Fibroblast of lung (primary cell): ENCODE results near the gene MDFI.

ENCODE experiments used
- CTCF ChIP-seq, 2 donors: IDR thresholded peaks in 1 of 2; conservative IDR thresholded peaks in 1 of 2; 1 replicate in 1 of 2; 2 replicates in 1 of 2; pipeline ENCODE4 v1.5.1; 2011 to 2012; ENCODE audit warnings: low read length in 2 of 2, control low read depth in 1 of 2, inconsistent platforms in 1 of 2, low read depth in 1 of 2, mild to moderate bottlenecking in 1 of 2
- EZH2 ChIP-seq: IDR thresholded peaks from 2 replicates; pipeline ENCODE4 v1.5.1; 2012; ENCODE audit warnings: low read length, control low read depth, mild to moderate bottlenecking; ENCODE audit errors: missing control alignments

- TF ChIP-seq CTCF (conservative IDR thresholded peaks at IDR 0.05 in 1 of 2, IDR thresholded peaks at IDR 0.05 in 1 of 2; ENCODE audit: low read depth in 1 of 2, low read length in 2 of 2) (no peak), EZH2 (no peak)
Measured at GRCh38 chr6:41622206-41622988, 15.9 kb upstream of the MDFI start.
